GM23338 (cell line): ENCODE data around the gene CD80. TPM values are rescaled to one million over a fixed set of nuclear protein-coding genes. Genes with fewer than 3 reads are reported as not detected.

ENCODE experiments used
- ATAC-seq: fragments of 200-7000 bp; cut with Tn5 transposase; 3 replicates; pipeline ENCODE4 v1.9.1; 2020
- DNase-seq: peaks from one replicate; pipeline ENCODE4 v3.0.0-alpha.2; 2015; ENCODE audit warnings: low spot score
- H2AFZ ChIP-seq: fragments of 200-600 bp; sonication (generic); 2 replicates; pipeline ENCODE4 v1.8.0; 2016; ENCODE audit warnings: antibody characterized with exemption, mild to moderate bottlenecking, moderate library complexity
- H3F3A ChIP-seq: fragments of 200-600 bp; sonication (generic); replicated peaks from 2 replicates; pipeline ENCODE4 v1.8.0; 2017; ENCODE audit warnings: antibody characterized with exemption, mixed run types, low read depth
- H3K27ac ChIP-seq: fragments of 200-600 bp; sonication (generic); 2 replicates; pipeline ENCODE4 v1.6.1; 2016; ENCODE audit warnings: low read depth
- H3K27me3 ChIP-seq: fragments of 200-600 bp; sonication (generic); 2 replicates; pipeline ENCODE4 v1.8.0; 2016; ENCODE audit warnings: mild to moderate bottlenecking, mixed run types, moderate library complexity; ENCODE audit not compliant: insufficient read depth
- H3K36me3 ChIP-seq: fragments of 200-600 bp; sonication (generic); 2 replicates; pipeline ENCODE4 v1.8.0; 2016; ENCODE audit warnings: mild to moderate bottlenecking; ENCODE audit not compliant: insufficient read depth
- H3K4me1 ChIP-seq: fragments of 200-600 bp; sonication (generic); 2 replicates; pipeline ENCODE4 v1.8.0; 2016; ENCODE audit warnings: mild to moderate bottlenecking, moderate library complexity; ENCODE audit not compliant: insufficient read depth
- H3K4me2 ChIP-seq: fragments of 200-600 bp; sonication (generic); 2 replicates; pipeline ENCODE4 v1.7.1; 2017; ENCODE audit warnings: mixed run types
- H3K4me3 ChIP-seq: fragments of 200-600 bp; sonication (generic); 2 replicates; pipeline ENCODE4 v1.6.1; 2016; ENCODE audit warnings: mixed run types
- H3K79me2 ChIP-seq: fragments of 200-600 bp; sonication (generic); replicated peaks from 2 replicates; pipeline ENCODE4 v1.8.0; 2017; ENCODE audit warnings: mild to moderate bottlenecking; ENCODE audit not compliant: insufficient read depth
- H3K9me2 ChIP-seq: fragments of 200-600 bp; sonication (generic); 2 replicates; pipeline ENCODE4 v1.8.0; 2017; ENCODE audit not compliant: insufficient read depth
- H4K20me1 ChIP-seq: fragments of 200-600 bp; sonication (generic); replicated peaks from 2 replicates; pipeline ENCODE4 v1.8.0; 2017; ENCODE audit warnings: mild to moderate bottlenecking; ENCODE audit not compliant: insufficient read depth
- H3K27ac Mint-ChIP-seq: 2 replicates; pipeline ENCODE4 v1.8.0; 2020; ENCODE audit warnings: inconsistent platforms, mild to moderate bottlenecking, moderate library complexity, mixed read lengths
- H3K27me3 Mint-ChIP-seq: 3 replicates; pipeline ENCODE4 v1.8.0; 2022; ENCODE audit warnings: low read depth, mild to moderate bottlenecking, moderate library complexity, mixed read lengths, inconsistent platforms; ENCODE audit not compliant: insufficient read depth, poor library complexity
- H3K36me3 Mint-ChIP-seq: 3 replicates; pipeline ENCODE4 v1.8.0; 2021; ENCODE audit warnings: low read depth, mild to moderate bottlenecking, inconsistent platforms, moderate library complexity, mixed read lengths
- H3K4me1 Mint-ChIP-seq: 3 replicates; pipeline ENCODE4 v1.8.0; 2020; ENCODE audit warnings: mild to moderate bottlenecking, inconsistent platforms, mixed read lengths
- H3K4me3 Mint-ChIP-seq: 3 replicates; pipeline ENCODE4 v1.8.0; 2021; ENCODE audit warnings: moderate library complexity, mild to moderate bottlenecking, inconsistent platforms, mixed read lengths
- H3K9me3 Mint-ChIP-seq: 3 replicates; pipeline ENCODE4 v1.8.0; 2020; ENCODE audit warnings: moderate library complexity, mild to moderate bottlenecking, inconsistent platforms, mixed read lengths
- CREB1 ChIP-seq: fragments of 250-450 bp; sonication (Bioruptor Pico); IDR thresholded peaks from 2 replicates; pipeline ENCODE4 v1.5.0; 2020; ENCODE audit warnings: low read depth, mild to moderate bottlenecking, moderate library complexity
- CTCF ChIP-seq, 2 experiments: fragments of 200-600 bp in 1 of 2; sonication (generic) in 1 of 2; conservative IDR thresholded peaks; 2 replicates each; pipeline versions ENCODE4 v1.5.1 to v1.6.1; 2016 to 2017; ENCODE audit warnings: antibody characterized with exemption in 2 of 2, low read depth in 2 of 2, mild to moderate bottlenecking in 2 of 2, moderate library complexity in 1 of 2
- ETS1 ChIP-seq: IDR thresholded peaks from 2 replicates; pipeline ENCODE4 v1.6.1; 2016; ENCODE audit warnings: antibody characterized with exemption
- EZH2 ChIP-seq: fragments of 200-600 bp; sonication (generic); IDR thresholded peaks from one replicate; pipeline ENCODE4 v1.8.0; 2017; ENCODE audit warnings: antibody characterized with exemption, mild to moderate bottlenecking, low read depth; ENCODE audit not compliant: unreplicated experiment
- EZH2phosphoT487 ChIP-seq: fragments of 200-600 bp; sonication (generic); IDR thresholded peaks from one replicate; pipeline ENCODE4 v1.8.1; 2018; ENCODE audit warnings: antibody characterized with exemption; ENCODE audit not compliant: unreplicated experiment
- JUNB ChIP-seq: IDR thresholded peaks from one replicate; pipeline ENCODE4 v1.6.1; 2016; ENCODE audit warnings: antibody characterized with exemption; ENCODE audit not compliant: unreplicated experiment
- NANOG ChIP-seq: IDR thresholded peaks from 2 replicates; pipeline ENCODE4 v1.6.1; 2016; ENCODE audit warnings: antibody characterized with exemption, borderline replicate concordance
- POLR2AphosphoS5 ChIP-seq: IDR thresholded peaks from 2 replicates; pipeline ENCODE4 v1.6.1; 2016; ENCODE audit warnings: antibody characterized with exemption, low read depth
- REST ChIP-seq: IDR thresholded peaks from one replicate; pipeline ENCODE4 v1.6.1; 2018; ENCODE audit warnings: antibody characterized with exemption; ENCODE audit not compliant: unreplicated experiment
- STAT1 ChIP-seq: IDR thresholded peaks from one replicate; pipeline ENCODE4 v1.6.1; 2016; ENCODE audit warnings: antibody characterized with exemption; ENCODE audit not compliant: unreplicated experiment
- ZNF114 ChIP-seq: fragments of 250-450 bp; sonication (Bioruptor Pico); IDR thresholded peaks from 2 replicates; pipeline ENCODE4 v1.5.0; 2020; ENCODE audit warnings: mild to moderate bottlenecking, moderate library complexity
- ZNF331 ChIP-seq: fragments of 250-450 bp; sonication (Bioruptor Pico); IDR thresholded peaks from 2 replicates; pipeline ENCODE4 v1.5.0; 2020; ENCODE audit warnings: low read depth, mild to moderate bottlenecking, moderate library complexity
- ZNF462 ChIP-seq: fragments of 250-450 bp; sonication (Bioruptor Pico); IDR thresholded peaks from 2 replicates; pipeline ENCODE4 v1.5.0; 2020; ENCODE audit warnings: mild to moderate bottlenecking, moderate library complexity
- polyA plus RNA-seq: library from polyadenylated mRNA; unstranded; fragments of >200 nt; fragmentation: Nextera tagmentation; extraction: Ambion mirVana; gene quantifications from 2 replicates; pipeline ENCODE4 v1.2.1, GENCODE V29; 2016
- total RNA-seq: library from RNA; depleted of rRNA; stranded (reverse); fragments of >200 nt; shearing (Covaris generic); gene quantifications from 2 replicates; pipeline ENCODE4 v1.2.3, GENCODE V29; 2014

Gene CD80
- total and polyA plus RNA-seq, 2 experiments from 2014 or later: not detected

DNA sequence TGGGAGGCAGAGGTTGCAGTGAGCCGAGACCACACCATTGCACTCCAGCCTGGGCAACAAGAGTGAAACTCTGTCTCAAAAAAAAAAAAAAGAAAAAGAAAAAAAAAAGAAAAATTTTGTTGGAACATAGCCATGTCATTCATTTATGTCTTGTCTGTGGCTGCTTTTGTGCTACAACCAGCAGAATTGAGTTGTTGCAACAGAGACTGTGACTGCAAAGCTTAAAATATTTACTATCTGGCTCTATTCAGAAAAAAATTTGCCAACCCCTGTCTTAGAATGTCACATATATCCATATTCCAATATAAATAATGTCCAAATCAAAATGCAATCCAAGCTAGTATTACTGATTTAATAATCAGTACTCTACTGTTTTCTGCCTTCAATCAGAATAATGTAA is 25.1 kb downstream of the CD80 start:
- H3K9me3 Mint-ChIP-seq: no peaks in the 10 kb centered on the region
- H3K27me3 ChIP-seq: no peaks in the 10 kb centered on the region
- H3K4me2 ChIP-seq: no peak overlapping the region
- no peak overlapping the region for H3K4me3 Mint-ChIP-seq
- H3K36me3 ChIP-seq: no peaks in the 10 kb centered on the region
- TF ChIP-seq ZNF114 (CRISPR knock-in tag): no peak
- TF ChIP-seq REST: no peak
- TF ChIP-seq ETS1: no peak
- no peak for TF ChIP-seq ZNF462 (CRISPR knock-in tag)
- TF ChIP-seq EZH2: no peak
- TF ChIP-seq NANOG: no peak
- no peak for TF ChIP-seq ZNF331 (CRISPR knock-in tag)
- TF ChIP-seq STAT1: no peak
- no peak for TF ChIP-seq EZH2phosphoT487
- TF ChIP-seq JUNB: no peak
- TF ChIP-seq CTCF (conservative IDR thresholded peaks at IDR 0.05; ENCODE audit: low read depth in 2 of 2): no peak
- no peak for TF ChIP-seq POLR2AphosphoS5
- no peak for TF ChIP-seq CREB1 (CRISPR knock-in tag)
- no peak overlapping the region for H3K27ac Mint-ChIP-seq
- peaks cover 2% of the 10 kb centered on the region for H3K27me3 Mint-ChIP-seq
- no peaks in the 10 kb centered on the region for H3K4me1 Mint-ChIP-seq
- H3K4me3 ChIP-seq: no peak overlapping the region
- 0 out of 2 replicates have a peak, but pooled peaks cover 2% of the 10 kb centered on the region for H3F3A ChIP-seq
- H3K9me2 ChIP-seq: no peaks in the 10 kb centered on the region
- H4K20me1 ChIP-seq: no peaks in the 10 kb centered on the region
- no peaks in the 10 kb centered on the region for H3K4me1 ChIP-seq
- ATAC-seq: no peak
- no peak overlapping the region for H3K27ac ChIP-seq
- no peak overlapping the region for H2AFZ ChIP-seq
- H3K79me2 ChIP-seq: no peaks in the 10 kb centered on the region
- no peaks in the 10 kb centered on the region for H3K36me3 Mint-ChIP-seq
- no peak for DNase-seq
